Ovary (tissue), 3 donors: ENCODE results near the gene PGGHG.

ENCODE experiments used
- EP300 ChIP-seq: sonication (generic); formaldehyde crosslinking; IDR thresholded peaks from one replicate; pipeline ENCODE4 v1.6.1; 2017; ENCODE audit warnings: antibody characterized with exemption
- POLR2A ChIP-seq: fragments of 450-650 bp; IDR thresholded peaks from one replicate; pipeline ENCODE4 v1.6.1; 2017; ENCODE audit warnings: antibody characterized with exemption, mild to moderate bottlenecking, moderate library complexity
- TF ChIP-seq, protein P1 (sequence below), 3 donors: fragments of 450-650 bp in 2 of 3; fragments of 200-600 bp in 1 of 3; IDR thresholded peaks; one replicate each; pipeline versions ENCODE4 v1.5.1 to v1.8.0; 2016 to 2022; ENCODE audit warnings: antibody characterized with exemption in 3 of 3, mild to moderate bottlenecking in 1 of 3
- donor health status: DM: no; HTN: no; CAD: no.

- TF ChIP-seq, protein P1, sequence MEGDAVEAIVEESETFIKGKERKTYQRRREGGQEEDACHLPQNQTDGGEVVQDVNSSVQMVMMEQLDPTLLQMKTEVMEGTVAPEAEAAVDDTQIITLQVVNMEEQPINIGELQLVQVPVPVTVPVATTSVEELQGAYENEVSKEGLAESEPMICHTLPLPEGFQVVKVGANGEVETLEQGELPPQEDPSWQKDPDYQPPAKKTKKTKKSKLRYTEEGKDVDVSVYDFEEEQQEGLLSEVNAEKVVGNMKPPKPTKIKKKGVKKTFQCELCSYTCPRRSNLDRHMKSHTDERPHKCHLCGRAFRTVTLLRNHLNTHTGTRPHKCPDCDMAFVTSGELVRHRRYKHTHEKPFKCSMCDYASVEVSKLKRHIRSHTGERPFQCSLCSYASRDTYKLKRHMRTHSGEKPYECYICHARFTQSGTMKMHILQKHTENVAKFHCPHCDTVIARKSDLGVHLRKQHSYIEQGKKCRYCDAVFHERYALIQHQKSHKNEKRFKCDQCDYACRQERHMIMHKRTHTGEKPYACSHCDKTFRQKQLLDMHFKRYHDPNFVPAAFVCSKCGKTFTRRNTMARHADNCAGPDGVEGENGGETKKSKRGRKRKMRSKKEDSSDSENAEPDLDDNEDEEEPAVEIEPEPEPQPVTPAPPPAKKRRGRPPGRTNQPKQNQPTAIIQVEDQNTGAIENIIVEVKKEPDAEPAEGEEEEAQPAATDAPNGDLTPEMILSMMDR (IDR thresholded peaks at IDR 0.05), result no peak
- TF ChIP-seq POLR2A (no peak), EP300 (no peak)
Observed at GRCh38 chr11:289712-290620, 1.0 kb downstream of the PGGHG start.
